ENCODE measurements around the gene ANLN. TPM values are rescaled to one million over a fixed set of nuclear protein-coding genes. Genes with fewer than 3 reads are reported as not detected.

ANLN gene, protein sequence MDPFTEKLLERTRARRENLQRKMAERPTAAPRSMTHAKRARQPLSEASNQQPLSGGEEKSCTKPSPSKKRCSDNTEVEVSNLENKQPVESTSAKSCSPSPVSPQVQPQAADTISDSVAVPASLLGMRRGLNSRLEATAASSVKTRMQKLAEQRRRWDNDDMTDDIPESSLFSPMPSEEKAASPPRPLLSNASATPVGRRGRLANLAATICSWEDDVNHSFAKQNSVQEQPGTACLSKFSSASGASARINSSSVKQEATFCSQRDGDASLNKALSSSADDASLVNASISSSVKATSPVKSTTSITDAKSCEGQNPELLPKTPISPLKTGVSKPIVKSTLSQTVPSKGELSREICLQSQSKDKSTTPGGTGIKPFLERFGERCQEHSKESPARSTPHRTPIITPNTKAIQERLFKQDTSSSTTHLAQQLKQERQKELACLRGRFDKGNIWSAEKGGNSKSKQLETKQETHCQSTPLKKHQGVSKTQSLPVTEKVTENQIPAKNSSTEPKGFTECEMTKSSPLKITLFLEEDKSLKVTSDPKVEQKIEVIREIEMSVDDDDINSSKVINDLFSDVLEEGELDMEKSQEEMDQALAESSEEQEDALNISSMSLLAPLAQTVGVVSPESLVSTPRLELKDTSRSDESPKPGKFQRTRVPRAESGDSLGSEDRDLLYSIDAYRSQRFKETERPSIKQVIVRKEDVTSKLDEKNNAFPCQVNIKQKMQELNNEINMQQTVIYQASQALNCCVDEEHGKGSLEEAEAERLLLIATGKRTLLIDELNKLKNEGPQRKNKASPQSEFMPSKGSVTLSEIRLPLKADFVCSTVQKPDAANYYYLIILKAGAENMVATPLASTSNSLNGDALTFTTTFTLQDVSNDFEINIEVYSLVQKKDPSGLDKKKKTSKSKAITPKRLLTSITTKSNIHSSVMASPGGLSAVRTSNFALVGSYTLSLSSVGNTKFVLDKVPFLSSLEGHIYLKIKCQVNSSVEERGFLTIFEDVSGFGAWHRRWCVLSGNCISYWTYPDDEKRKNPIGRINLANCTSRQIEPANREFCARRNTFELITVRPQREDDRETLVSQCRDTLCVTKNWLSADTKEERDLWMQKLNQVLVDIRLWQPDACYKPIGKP
- total RNA-seq (2022) (207 and 274 TPM in 2 replicates), Bru-seq, nascent RNA (percentile 99 among the genes with signal in this experiment), BruChase-seq, experiment 1, labeled RNA remaining after a 6-hour chase (percentile 96 among the genes with signal in this experiment), BruChase-seq, experiment 2, labeled RNA remaining after a 2-hour chase (percentile 98 among the genes with signal in this experiment)
- long read RNA-seq, partial matches to known transcripts: 17 of 30 reads
- long read RNA-seq, other reads (novel, unspliced or antisense): 13 of 30 reads

DNA sequence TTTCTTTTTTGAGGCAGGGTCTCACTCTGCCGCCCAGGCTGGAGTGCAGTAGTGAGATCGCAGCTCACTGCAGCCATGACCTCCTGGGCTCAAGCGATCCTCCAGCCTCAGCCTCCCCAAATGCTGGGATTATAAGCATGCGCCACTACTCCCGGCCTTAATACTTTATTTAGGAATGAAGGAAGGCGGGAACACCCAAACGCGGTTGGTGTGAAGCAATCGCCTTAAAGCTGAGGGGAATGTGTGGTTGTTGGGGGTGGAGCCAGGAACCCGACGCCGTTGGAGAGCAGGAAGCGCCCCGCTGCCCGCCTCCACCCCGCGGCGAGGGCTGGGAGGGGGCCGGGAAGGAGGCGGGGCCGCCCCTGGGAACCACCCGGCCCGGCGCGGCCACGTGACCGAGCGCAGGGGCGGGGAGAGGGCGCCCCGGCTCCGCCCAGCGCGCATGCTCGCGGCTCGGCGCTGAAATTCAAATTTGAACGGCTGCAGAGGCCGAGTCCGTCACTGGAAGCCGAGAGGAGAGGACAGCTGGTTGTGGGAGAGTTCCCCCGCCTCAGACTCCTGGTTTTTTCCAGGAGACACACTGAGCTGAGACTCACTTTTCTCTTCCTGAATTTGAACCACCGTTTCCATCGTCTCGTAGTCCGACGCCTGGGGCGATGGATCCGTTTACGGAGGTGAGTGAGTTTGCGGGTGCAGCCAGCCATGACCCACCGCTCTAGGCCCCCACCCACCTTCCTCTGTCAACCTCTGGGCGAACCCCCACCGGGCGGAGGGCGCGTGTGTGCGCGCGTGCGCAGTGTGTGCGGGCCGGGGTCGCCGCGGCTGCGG is at the start of gene ANLN:
Gene ANLN (plus strand): TSS at position 492 of the 828 bp plus-strand sequence. CDS start 165 bp downstream, at position 657.
- H3K9me3 Mint-ChIP-seq (ENCODE audit: low read depth, unreplicated experiment): no peaks in the 10 kb centered on the region
- TF ChIP-seq, protein P1, sequence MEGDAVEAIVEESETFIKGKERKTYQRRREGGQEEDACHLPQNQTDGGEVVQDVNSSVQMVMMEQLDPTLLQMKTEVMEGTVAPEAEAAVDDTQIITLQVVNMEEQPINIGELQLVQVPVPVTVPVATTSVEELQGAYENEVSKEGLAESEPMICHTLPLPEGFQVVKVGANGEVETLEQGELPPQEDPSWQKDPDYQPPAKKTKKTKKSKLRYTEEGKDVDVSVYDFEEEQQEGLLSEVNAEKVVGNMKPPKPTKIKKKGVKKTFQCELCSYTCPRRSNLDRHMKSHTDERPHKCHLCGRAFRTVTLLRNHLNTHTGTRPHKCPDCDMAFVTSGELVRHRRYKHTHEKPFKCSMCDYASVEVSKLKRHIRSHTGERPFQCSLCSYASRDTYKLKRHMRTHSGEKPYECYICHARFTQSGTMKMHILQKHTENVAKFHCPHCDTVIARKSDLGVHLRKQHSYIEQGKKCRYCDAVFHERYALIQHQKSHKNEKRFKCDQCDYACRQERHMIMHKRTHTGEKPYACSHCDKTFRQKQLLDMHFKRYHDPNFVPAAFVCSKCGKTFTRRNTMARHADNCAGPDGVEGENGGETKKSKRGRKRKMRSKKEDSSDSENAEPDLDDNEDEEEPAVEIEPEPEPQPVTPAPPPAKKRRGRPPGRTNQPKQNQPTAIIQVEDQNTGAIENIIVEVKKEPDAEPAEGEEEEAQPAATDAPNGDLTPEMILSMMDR (IDR thresholded peaks at IDR 0.05; ENCODE audit: unreplicated experiment): no peak
- H3K36me3 Mint-ChIP-seq (ENCODE audit: insufficient read depth, unreplicated experiment): peaks cover 60% of the 10 kb centered on the region
- intact Hi-C loops (cut with micrococcal nuclease; ENCODE audit: unreplicated experiment): loop anchor here (1.0 to 10.0 kb wide), 2 partner anchors 22 to 275 kb away; a partner anchor contains a TSS
- TSS peak; percentile 67 for BruUV-seq (replicated peaks)
- peak within 1 kb of the TSS; percentile 82 for H3K4me3 Mint-ChIP-seq (ENCODE audit: low read depth, unreplicated experiment)
- peaks cover 54% of the 10 kb centered on the region for H3K4me1 Mint-ChIP-seq (ENCODE audit: low read depth, unreplicated experiment)
- DNase-seq: peak; percentile 100
- H3K27me3 Mint-ChIP-seq (ENCODE audit: unreplicated experiment): no peaks in the 10 kb centered on the region
- peak within 1 kb of the TSS; percentile 92 for H3K27ac Mint-ChIP-seq (ENCODE audit: unreplicated experiment)
- CTCF ChIA-PET: interaction anchor here (0.7 to 2.4 kb wide), 6 partner anchors 18 to 261 kb away, joined by 3 to 12 read pairs (median 4); a partner anchor contains a TSS

DNA sequence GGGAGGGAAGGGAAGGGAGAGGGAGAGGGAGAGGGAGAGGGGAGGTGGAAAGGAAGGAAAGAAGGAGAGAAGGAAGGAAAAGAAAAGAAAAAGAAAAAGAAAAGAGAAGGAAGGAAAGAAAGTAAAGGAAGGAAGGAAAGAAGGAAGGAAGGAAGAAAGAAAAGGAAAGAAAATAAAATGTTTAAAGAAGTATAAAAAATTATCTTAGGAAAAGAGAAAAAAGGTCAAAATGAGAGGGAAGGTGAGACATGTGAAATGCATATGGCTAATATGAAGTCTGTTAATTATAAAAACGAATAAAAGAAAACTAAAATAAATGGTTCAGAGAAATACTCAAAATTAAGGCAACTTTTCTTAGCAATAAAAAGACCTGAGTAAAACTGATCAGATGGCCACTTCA is 46.1 kb upstream of the ANLN start:
- Mint-ChIP-seq H3K4me3 (ENCODE audit: low read depth, unreplicated experiment) (no peak overlapping the region), H3K27ac (ENCODE audit: unreplicated experiment) (no peak overlapping the region), H3K36me3 (ENCODE audit: insufficient read depth, unreplicated experiment) (no peaks in the 10 kb centered on the region), H3K4me1 (ENCODE audit: low read depth, unreplicated experiment) (peaks cover 10% of the 10 kb centered on the region), H3K9me3 (ENCODE audit: low read depth, unreplicated experiment) (no peaks in the 10 kb centered on the region), H3K27me3 (ENCODE audit: unreplicated experiment) (no peaks in the 10 kb centered on the region)
- BruUV-seq (replicated peaks): no TSS peak
- intact Hi-C loops (cut with micrococcal nuclease; ENCODE audit: unreplicated experiment): no loop called here
- CTCF ChIA-PET: interaction anchor here (0.6 kb wide), 1 partner anchor 288 kb away, joined by 3 read pairs; no protein-coding TSS in a partner anchor
- TF ChIP-seq, protein P1 (IDR thresholded peaks at IDR 0.05; ENCODE audit: unreplicated experiment): no peak
- no peak for DNase-seq

DNA sequence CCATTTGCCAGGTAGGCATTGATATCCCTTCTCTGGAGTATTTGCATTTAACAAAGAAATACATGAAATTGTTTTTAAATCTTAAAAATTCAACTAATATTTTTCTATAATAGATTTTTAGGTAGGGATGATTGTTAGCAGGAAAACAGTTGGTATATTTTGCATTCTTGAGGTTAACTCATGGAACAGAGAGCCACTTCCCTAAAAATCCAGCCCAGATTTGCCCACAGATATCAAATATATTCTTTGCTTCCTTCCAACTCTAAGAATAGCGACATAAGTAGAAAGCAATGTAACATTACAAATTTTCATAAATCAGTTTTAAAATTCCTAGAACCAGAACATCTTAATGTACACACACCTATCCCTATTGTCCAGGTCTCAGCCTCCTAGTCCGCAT is 45.0 kb upstream of the ANLN start:
- intact Hi-C loops (cut with micrococcal nuclease; ENCODE audit: unreplicated experiment): no loop called here
- H3K27ac Mint-ChIP-seq (ENCODE audit: unreplicated experiment): no peak overlapping the region
- CTCF ChIA-PET: no interaction called here
- no peaks in the 10 kb centered on the region for H3K9me3 Mint-ChIP-seq (ENCODE audit: low read depth, unreplicated experiment)
- no peaks in the 10 kb centered on the region for H3K36me3 Mint-ChIP-seq (ENCODE audit: insufficient read depth, unreplicated experiment)
- H3K27me3 Mint-ChIP-seq (ENCODE audit: unreplicated experiment): no peaks in the 10 kb centered on the region
- no TSS peak for BruUV-seq (replicated peaks)
- DNase-seq: no peak
- H3K4me1 Mint-ChIP-seq (ENCODE audit: low read depth, unreplicated experiment): peaks cover 13% of the 10 kb centered on the region
- TF ChIP-seq, protein P1 (IDR thresholded peaks at IDR 0.05; ENCODE audit: unreplicated experiment): no peak
- no peak overlapping the region for H3K4me3 Mint-ChIP-seq (ENCODE audit: low read depth, unreplicated experiment)
